ENCODE data around the gene SLC35F3. TPM values are rescaled to one million over a fixed set of nuclear protein-coding genes. Genes with fewer than 3 reads are reported as not detected.
"Not testable (repeated sequence)": the region's sequence is repeated elsewhere in the genome, so short reads cannot be mapped to it uniquely, and the experiment has no call there.

SLC35F3 gene
- total and polyA plus RNA-seq, 9 donors, result 0.04 to 0.69 (median 0.17) TPM; not detected in 3

DNA sequence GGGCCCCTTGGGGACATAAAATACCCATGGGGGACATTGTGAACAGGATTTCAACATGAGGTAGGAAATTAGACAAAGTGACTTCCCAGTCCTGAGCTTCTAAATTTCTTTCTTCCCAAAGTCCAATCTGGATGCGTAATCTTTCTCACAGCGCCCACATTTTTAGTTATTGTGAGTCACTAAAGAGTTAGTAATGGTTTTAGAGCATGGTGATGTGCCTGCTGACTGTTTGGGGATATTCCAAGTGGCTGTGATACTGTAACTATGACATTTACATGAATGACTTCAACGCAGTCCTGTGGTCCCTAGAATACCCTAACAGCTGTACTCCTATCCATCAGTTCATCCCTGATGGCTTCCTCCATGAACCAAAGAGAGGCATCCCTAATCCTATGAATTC lies 244.7 kb downstream of the SLC35F3 start:
- intact Hi-C loops (cut with DNase I), result no loop called here
- whole genome bisulfite sequencing, 3 donors, result 84 to 94% (median 85%) methylated on average over 3 of the region's 3 CpGs
- H3K4me1 ChIP-seq (ENCODE audit: insufficient read depth), result no peaks in the 10 kb centered on the region

DNA sequence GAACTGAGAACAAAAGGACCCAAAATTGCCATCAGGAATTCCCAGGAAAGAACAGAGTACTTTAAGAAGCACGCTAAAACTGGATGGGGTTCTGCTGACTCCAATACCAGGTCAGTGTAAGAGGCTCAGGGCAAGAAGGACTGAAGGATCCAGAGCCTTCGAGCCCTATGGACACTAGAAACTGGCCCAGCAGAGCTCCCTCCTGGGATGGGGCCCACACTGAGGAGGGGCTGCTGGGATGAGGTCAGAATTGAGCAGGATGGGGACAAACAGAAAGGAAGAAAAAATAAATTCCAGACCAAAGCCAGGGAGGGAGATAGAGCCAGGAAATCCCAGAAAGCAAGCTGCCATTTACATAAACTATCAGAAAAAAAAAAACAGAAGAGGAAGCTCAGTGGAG lies 246.4 kb downstream of the SLC35F3 start:
- 75 to 88% (median 84%) methylated on average over 2 of the region's 2 CpGs for WGBS, 3 donors
- Histone ChIP-seq H3K9me3 (no peaks in the 10 kb centered on the region), H3K27me3 (no peaks in the 10 kb centered on the region), H3K4me1 (ENCODE audit: insufficient read depth) (no peaks in the 10 kb centered on the region), H3K36me3 (no peaks in the 10 kb centered on the region), H3K27ac (no peak overlapping the region), H3K4me3 (no peak overlapping the region)
- no peak for TF ChIP-seq EP300 (IDR thresholded peaks at IDR 0.05)
- no peak for TF ChIP-seq POLR2A (IDR thresholded peaks at IDR 0.05)
- TF ChIP-seq, protein P1, sequence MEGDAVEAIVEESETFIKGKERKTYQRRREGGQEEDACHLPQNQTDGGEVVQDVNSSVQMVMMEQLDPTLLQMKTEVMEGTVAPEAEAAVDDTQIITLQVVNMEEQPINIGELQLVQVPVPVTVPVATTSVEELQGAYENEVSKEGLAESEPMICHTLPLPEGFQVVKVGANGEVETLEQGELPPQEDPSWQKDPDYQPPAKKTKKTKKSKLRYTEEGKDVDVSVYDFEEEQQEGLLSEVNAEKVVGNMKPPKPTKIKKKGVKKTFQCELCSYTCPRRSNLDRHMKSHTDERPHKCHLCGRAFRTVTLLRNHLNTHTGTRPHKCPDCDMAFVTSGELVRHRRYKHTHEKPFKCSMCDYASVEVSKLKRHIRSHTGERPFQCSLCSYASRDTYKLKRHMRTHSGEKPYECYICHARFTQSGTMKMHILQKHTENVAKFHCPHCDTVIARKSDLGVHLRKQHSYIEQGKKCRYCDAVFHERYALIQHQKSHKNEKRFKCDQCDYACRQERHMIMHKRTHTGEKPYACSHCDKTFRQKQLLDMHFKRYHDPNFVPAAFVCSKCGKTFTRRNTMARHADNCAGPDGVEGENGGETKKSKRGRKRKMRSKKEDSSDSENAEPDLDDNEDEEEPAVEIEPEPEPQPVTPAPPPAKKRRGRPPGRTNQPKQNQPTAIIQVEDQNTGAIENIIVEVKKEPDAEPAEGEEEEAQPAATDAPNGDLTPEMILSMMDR (IDR thresholded peaks at IDR 0.05), result no peak
- DNase-seq, result no peak
- intact Hi-C loops (cut with DNase I), result no loop called here

More for the DNA sequence above, 244.7 kb downstream of the SLC35F3 start:
- no peak for DNase-seq
- H3K4me3 ChIP-seq, result no peak overlapping the region
- TF ChIP-seq, protein P1 (IDR thresholded peaks at IDR 0.05), result no peak
- no peak for TF ChIP-seq EP300 (IDR thresholded peaks at IDR 0.05)
- TF ChIP-seq POLR2A (IDR thresholded peaks at IDR 0.05), result no peak
- no peak overlapping the region for H3K27ac ChIP-seq
- H3K27me3 ChIP-seq, result no peaks in the 10 kb centered on the region
- H3K9me3 ChIP-seq, result no peaks in the 10 kb centered on the region
- no peaks in the 10 kb centered on the region for H3K36me3 ChIP-seq

DNA sequence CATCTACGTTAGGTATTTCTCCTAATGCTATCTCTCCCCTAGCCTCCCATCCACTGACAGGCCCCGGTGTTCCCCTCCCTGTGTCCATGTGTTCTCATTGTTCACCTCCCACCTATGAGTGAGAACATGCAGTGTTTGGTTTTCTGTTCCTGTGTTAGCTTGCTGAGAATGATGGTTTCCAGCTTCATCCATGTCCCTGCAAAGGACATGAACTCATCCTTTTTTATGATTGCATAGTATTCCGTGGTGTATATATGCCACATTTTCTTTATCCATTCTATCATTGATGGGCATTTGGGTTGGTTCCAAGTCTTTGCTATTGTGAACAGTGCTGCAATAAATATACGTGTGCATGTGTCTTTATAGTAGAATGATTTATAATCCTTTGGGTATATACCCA lies 247.9 kb downstream of the SLC35F3 start:
- H3K36me3 ChIP-seq; intact Hi-C loops (cut with DNase I); H3K4me1 ChIP-seq (ENCODE audit: insufficient read depth); H3K9me3 ChIP-seq; DNase-seq; H3K27ac ChIP-seq; H3K27me3 ChIP-seq; H3K4me3 ChIP-seq: not testable (repeated sequence)
- WGBS, 3 donors, result 88 to 91% (median 89%) methylated on average over 4 of the region's 4 CpGs

DNA sequence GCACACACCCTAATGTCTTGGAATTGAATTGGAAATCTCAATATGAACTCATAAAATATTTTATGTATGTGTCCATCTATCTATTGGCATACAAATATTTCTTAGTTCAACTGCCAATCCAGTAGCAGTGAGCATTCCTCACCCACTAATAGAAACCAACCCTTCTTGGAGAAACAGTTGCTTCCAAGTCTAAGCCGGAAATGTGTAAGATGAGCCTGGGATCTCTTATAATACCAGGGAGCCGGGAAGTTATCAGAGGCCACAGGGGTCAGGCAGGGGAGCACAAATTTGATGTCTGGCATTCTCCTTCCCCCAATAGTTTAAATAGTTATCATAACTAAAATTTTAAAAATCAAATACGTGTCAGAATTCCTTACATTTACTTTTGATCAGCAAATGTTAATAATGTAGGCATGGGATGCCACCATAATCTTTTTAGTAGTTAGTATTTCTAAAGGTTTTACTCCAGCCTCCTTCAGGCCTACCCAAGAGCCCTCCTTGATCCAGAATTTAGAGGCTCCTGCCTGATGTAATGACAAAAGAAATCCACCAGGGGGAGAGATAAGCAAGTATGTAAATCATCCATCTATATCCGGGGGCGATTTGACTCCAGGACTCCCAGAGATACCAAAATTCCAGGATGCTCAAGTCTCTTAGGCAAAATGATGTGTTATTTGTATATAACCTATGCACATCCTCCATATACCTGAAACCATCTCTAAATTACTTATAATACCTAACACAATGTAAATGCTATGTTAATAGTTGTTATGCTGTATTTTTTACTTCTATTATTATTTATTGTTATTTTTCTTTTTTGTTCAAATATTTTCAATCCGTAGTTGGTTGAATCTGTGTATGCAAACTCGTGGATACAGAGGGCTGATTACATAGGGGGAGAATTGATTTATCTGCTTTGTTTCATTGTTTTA lies 250.1 kb downstream of the SLC35F3 start:
- DNase-seq, result no peak
- intact Hi-C loops (cut with DNase I), result no loop called here
- no peaks in the 10 kb centered on the region for H3K4me1 ChIP-seq (ENCODE audit: insufficient read depth)
- no peaks in the 10 kb centered on the region for H3K9me3 ChIP-seq
- TF ChIP-seq POLR2A (IDR thresholded peaks at IDR 0.05), result no peak
- TF ChIP-seq EP300 (IDR thresholded peaks at IDR 0.05), result no peak
- TF ChIP-seq, protein P1 (IDR thresholded peaks at IDR 0.05), result no peak
- H3K27ac ChIP-seq, result no peak overlapping the region
- H3K27me3 ChIP-seq, result no peaks in the 10 kb centered on the region
- WGBS, 3 donors, result 34 to 43% (median 37%) methylated on average over 7 of the region's 7 CpGs
- no peak overlapping the region for H3K4me3 ChIP-seq
- H3K36me3 ChIP-seq, result no peaks in the 10 kb centered on the region

DNA sequence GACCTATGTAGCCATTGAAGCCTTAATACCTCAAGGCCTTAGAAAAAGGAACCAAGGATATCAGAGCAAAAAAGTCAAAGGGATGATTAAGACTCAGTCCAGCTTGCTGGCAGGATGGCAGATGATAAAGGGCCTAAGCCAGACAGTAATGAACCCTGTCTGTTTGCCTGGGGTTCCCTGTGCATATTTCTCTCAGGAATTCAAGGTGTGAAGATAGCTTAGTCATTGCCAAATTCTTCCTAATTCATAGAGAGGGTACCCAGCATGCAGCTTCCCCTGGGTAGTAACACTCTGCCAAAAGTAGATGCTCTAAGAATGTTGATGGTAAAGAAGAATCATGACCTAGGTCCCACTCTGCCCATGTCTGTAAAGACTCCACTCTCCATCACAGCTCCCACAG lies 258.2 kb downstream of the SLC35F3 start:
- intact Hi-C loops (cut with DNase I), result no loop called here
- TF ChIP-seq EP300 (IDR thresholded peaks at IDR 0.05) (no peak), POLR2A (IDR thresholded peaks at IDR 0.05) (no peak)
- TF ChIP-seq, protein P1 (IDR thresholded peaks at IDR 0.05), result no peak

More for the DNA sequence above, 258.2 kb downstream of the SLC35F3 start:
- Histone ChIP-seq H3K36me3 (no peaks in the 10 kb centered on the region), H3K9me3 (no peaks in the 10 kb centered on the region), H3K27me3 (no peaks in the 10 kb centered on the region), H3K27ac (no peak overlapping the region), H3K4me3 (no peak overlapping the region), H3K4me1 (ENCODE audit: insufficient read depth) (no peaks in the 10 kb centered on the region)
- no peak for DNase-seq

Measured in ovary (tissue), 9 donors.